SK-N-MC (cell line): ENCODE results near the gene LDHAL6B.

ENCODE experiments used
- EZH2 ChIP-seq: fragments of 200-600 bp; sonication (generic); IDR thresholded peaks from one replicate; pipeline ENCODE4 v1.6.1; 2017; ENCODE audit warnings: antibody characterized with exemption
- FOXP2 ChIP-seq: optimal IDR thresholded peaks from 2 replicates; pipeline ENCODE3; 2011; ENCODE audit warnings: mild to moderate bottlenecking, moderate library complexity; ENCODE audit not compliant: insufficient read depth; ENCODE audit errors: extremely low read length, control extremely low read depth
- POLR2AphosphoS5 ChIP-seq: IDR thresholded peaks from 2 replicates; pipeline ENCODE4 v1.6.1; 2012; ENCODE audit warnings: mild to moderate bottlenecking, low read depth, low read length, borderline replicate concordance

DNA sequence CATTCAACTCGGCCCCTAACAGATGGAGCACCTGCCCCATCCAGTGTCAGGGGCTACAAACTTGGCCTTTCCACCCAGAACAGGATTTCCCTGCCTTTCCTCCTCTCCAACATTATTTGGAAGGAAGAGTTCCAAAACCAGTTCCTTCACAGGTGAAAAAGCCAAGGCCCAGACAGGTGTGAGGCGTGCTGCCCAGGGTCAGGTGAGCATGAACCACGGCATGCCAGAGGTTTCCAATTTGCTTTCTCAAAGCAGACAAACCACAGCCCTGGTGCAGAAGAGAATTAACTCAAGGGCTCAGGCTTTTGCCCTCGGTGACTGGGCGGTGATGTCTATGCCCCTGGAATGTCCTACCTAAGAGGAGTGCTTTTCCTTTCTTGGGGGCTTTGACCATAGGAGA is 43.2 kb downstream of the LDHAL6B start:
- TF ChIP-seq POLR2AphosphoS5 (no peak), EZH2 (no peak), FOXP2 (no peak)
